D721Med (cell line): ENCODE data around the gene SLC45A1.
A peak's percentile ranks its signal among the peaks of the same experiment; 100 is the strongest.

Experiments
- DNase-seq: peaks from one replicate; pipeline ENCODE4 v3.0.0; 2011; ENCODE audit warnings: low spot score; ENCODE audit not compliant: insufficient read length
- FAIRE-seq: peaks from 2 replicates; lab custom pipeline; 2011; peaks lifted over from hg19 to GRCh38; lab: Jason Lieb, UNC
- CTCF ChIP-seq: IDR thresholded peaks from 2 replicates; pipeline ENCODE4 v1.5.1; 2012; ENCODE audit warnings: mild to moderate bottlenecking, control low read depth; ENCODE audit not compliant: insufficient read depth; ENCODE audit errors: missing control alignments

SLC45A1 gene

DNA sequence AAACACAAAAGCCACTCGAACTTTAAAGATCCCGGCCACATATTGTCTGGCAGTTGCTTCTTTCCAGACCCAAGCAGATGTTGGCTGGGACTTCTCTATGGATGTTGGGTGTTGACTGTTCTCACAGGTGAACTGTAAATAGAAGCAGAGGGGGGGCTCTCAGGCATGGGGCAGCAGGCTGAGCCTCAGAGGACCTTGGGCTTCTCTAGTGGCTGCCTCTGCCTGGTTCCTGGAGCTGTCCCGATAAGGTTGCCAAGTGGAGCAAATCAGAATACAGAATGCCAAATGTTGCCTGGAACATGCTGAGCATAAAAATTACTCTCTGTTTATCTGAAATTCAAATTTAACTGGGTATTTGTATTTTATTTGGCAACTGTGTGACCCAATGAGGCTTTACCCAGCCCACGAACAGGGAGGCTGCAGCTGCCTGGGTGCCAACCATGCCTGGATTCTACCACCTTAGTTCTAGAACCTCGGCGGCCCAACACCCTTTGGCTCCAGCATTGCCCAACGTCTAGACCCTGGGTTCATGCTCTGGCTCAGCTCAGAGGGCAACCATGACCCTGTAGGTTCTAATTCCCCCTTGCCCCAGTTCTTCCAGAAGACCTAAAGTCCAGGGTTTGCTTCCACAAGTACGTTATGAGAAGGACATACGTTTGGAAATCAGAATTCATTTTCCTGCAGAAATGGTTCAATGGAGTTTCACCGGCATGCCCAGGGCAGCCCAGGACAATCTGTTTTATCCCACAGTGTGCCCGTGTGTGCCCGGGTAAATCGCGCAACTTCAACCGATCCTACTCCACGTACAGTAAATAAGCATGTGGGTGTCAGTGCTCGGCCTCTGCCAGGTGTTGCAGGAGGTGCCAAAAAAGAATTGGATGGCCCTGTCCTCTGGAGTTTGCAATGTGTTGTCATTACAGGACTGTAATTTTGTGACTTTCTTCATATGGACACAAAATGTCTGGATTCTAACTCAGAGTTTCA lies 5.4 kb upstream of the SLC45A1 start:
- DNase-seq = no peak
- TF ChIP-seq CTCF = no peak
- no peak for FAIRE-seq

DNA sequence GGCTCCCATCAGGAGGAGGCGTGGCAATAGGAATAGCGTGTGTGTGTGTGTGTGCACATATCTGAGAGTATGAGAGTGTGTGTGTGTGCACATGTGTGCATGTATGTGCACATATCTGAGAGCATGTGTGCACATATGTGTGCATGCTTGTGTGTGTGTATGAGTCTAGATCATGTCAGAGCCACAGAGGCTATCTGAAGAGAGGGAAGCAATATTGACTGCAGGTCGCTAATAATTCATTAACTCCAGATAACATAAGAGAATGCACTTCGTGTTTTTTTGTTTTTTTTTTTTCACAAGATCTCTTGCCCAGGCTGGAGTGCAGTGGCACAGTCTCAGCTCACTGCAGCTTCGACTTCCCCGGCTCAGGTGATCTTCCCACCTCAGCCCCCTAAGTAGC lies 4.7 kb upstream of the SLC45A1 start:
- no peak for FAIRE-seq
- no peak for TF ChIP-seq CTCF
- no peak for DNase-seq

- peak; percentile 85 for TF ChIP-seq CTCF
- FAIRE-seq (no peak), DNase-seq (peak; percentile 55)
Observed at GRCh38 chr1:8314346-8315280, 3.3 kb upstream of the SLC45A1 start.

DNA sequence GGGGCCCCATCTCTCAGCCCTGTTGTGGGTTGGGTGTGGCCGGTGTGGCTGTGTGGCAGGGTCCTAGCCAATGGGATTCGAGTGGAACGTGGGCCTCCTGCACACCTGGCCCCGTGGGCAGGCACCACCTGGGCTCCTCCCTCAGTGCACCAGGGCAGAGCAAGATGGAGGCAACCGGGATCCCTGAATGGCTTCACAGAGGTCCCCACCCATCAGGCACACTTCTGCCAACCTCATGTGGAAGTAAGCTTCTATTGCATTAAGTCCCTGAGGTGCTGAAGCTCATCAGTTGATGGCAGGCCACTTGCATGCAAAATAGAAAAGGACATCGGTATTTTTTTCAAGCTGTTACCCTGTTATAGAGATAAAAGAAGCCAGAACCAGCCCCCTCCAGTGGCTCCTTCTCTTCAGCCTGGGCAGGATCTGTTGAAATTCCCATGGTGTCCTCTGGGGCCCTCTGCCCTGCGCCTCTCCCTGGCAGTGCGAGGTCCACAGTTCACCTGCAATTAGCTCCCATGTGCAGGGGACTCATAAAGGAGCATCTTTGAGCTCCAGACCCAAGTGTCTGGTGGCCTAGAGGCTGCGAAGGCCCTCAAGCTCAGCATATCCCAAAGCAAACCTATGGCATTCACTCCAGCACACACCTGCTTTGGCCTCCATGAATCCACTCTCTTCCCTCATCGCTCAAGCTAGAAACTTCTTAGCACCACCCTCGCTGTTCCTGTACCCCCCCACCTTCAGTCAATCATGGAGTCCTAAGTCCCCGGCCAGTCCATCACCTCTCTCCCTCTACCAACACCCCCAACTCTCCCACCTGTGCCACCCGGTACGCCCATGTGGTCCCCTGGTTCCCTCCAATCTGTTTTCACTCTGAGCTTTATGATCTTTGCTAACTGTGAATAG lies 2.1 kb upstream of the SLC45A1 start:
- no peak for DNase-seq
- no peak for TF ChIP-seq CTCF
- no peak for FAIRE-seq

DNA sequence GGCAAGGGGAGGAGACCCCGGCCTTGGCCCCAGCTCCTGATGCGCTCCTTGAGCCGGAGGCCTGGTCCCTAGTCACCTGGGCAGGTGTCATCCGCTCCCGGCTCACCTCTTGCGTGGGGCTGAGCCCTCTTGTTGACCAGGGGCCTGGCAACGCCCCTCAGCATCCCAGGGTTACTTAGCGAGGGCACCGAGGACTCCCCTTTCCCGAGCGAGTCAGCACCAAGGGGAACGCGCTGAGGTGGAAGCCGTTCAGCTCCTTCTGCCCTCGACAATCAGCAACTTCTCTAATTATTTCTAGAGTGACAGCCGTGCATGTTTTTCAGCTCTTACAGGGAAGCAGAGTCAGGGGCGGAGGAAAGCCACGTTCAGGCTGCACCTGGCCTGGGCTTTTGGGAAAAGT lies 522 bp downstream of the SLC45A1 start:
- FAIRE-seq = no peak
- DNase-seq = no peak
- TF ChIP-seq CTCF = no peak

- DNase-seq = no peak
- TF ChIP-seq CTCF = no peak
- no peak for FAIRE-seq
Observed at GRCh38 chr1:8321612-8322011, 3.7 kb downstream of the SLC45A1 start.
